ENCODE results near the gene KDELR1.

The KDELR1 gene

GRCh38 chr19:48391100-48392005, at the start of gene KDELR1:
KDELR1 (minus strand) TSS chr19:48391551; CDS start chr19:48391358, 193 bp downstream.
- H3K27me3 Mint-ChIP-seq (ENCODE audit: low read depth), result peaks cover 41% of the 10 kb centered on the region
- DNase-seq (ENCODE audit: low spot score), result peak; percentile 69
- H3K9me3 Mint-ChIP-seq, result no peaks in the 10 kb centered on the region
- H3K4me3 Mint-ChIP-seq, result peak within 1 kb of the TSS; percentile 92
- H3K27ac Mint-ChIP-seq, result peak within 1 kb of the TSS; percentile 88
- peaks cover 13% of the 10 kb centered on the region for H3K36me3 Mint-ChIP-seq (ENCODE audit: low read depth)
- H3K4me1 Mint-ChIP-seq (ENCODE audit: low read depth), result peaks cover 9% of the 10 kb centered on the region

GRCh38 chr19:48436586-48436985, 45.2 kb upstream of the KDELR1 start:
- Mint-ChIP-seq H3K4me1 (ENCODE audit: low read depth) (no peaks in the 10 kb centered on the region), H3K27ac (no peak overlapping the region), H3K9me3 (no peaks in the 10 kb centered on the region), H3K36me3 (ENCODE audit: low read depth) (no peaks in the 10 kb centered on the region), H3K4me3 (no peak overlapping the region), H3K27me3 (ENCODE audit: low read depth) (peaks cover 11% of the 10 kb centered on the region)
- no peak for DNase-seq (ENCODE audit: low spot score)

GRCh38 chr19:48433337-48433736, 42.0 kb upstream of the KDELR1 start:
- Mint-ChIP-seq H3K27ac (no peak overlapping the region), H3K4me3 (no peak overlapping the region), H3K9me3 (no peaks in the 10 kb centered on the region), H3K27me3 (ENCODE audit: low read depth) (peaks cover 4% of the 10 kb centered on the region), H3K36me3 (ENCODE audit: low read depth) (no peaks in the 10 kb centered on the region), H3K4me1 (ENCODE audit: low read depth) (no peaks in the 10 kb centered on the region)
- no peak for DNase-seq (ENCODE audit: low spot score)

GRCh38 chr19:48428670-48429069, 37.3 kb upstream of the KDELR1 start:
- H3K27me3 Mint-ChIP-seq (ENCODE audit: low read depth), result no peaks in the 10 kb centered on the region
- no peaks in the 10 kb centered on the region for H3K36me3 Mint-ChIP-seq (ENCODE audit: low read depth)
- no peak overlapping the region for H3K27ac Mint-ChIP-seq
- H3K4me1 Mint-ChIP-seq (ENCODE audit: low read depth), result peaks cover 5% of the 10 kb centered on the region
- no peak overlapping the region for H3K4me3 Mint-ChIP-seq
- DNase-seq (ENCODE audit: low spot score), result no peak
- H3K9me3 Mint-ChIP-seq, result no peaks in the 10 kb centered on the region

- H3K27ac Mint-ChIP-seq, result no peak overlapping the region
- no peak for DNase-seq (ENCODE audit: low spot score)
Observed at GRCh38 chr19:48424694-48425219, 33.4 kb upstream of the KDELR1 start.

GRCh38 chr19:48421548-48421947, 30.2 kb upstream of the KDELR1 start:
- H3K27me3 Mint-ChIP-seq (ENCODE audit: low read depth), result peaks cover 4% of the 10 kb centered on the region
- no peak overlapping the region for H3K4me3 Mint-ChIP-seq
- no peaks in the 10 kb centered on the region for H3K36me3 Mint-ChIP-seq (ENCODE audit: low read depth)
- no peaks in the 10 kb centered on the region for H3K9me3 Mint-ChIP-seq
- peaks cover 17% of the 10 kb centered on the region for H3K4me1 Mint-ChIP-seq (ENCODE audit: low read depth)
- DNase-seq (ENCODE audit: low spot score), result no peak
- H3K27ac Mint-ChIP-seq, result no peak overlapping the region

More at GRCh38 chr19:48424694-48425219, 33.4 kb upstream of the KDELR1 start:
- H3K9me3 Mint-ChIP-seq, result no peaks in the 10 kb centered on the region
- peaks cover 5% of the 10 kb centered on the region for H3K4me1 Mint-ChIP-seq (ENCODE audit: low read depth)
- H3K36me3 Mint-ChIP-seq (ENCODE audit: low read depth), result no peaks in the 10 kb centered on the region
- H3K27me3 Mint-ChIP-seq (ENCODE audit: low read depth), result no peaks in the 10 kb centered on the region
- H3K4me3 Mint-ChIP-seq, result no peak overlapping the region

GRCh38 chr19:48419158-48419920, 28.0 kb upstream of the KDELR1 start:
- H3K36me3 Mint-ChIP-seq (ENCODE audit: low read depth), result no peaks in the 10 kb centered on the region
- peak; percentile 86 for DNase-seq (ENCODE audit: low spot score)

GRCh38 chr19:48418317-48419064, 27.1 kb upstream of the KDELR1 start:
- H3K27me3 Mint-ChIP-seq (ENCODE audit: low read depth), result peaks cover 19% of the 10 kb centered on the region
- peak; percentile 35 for DNase-seq (ENCODE audit: low spot score)

More at GRCh38 chr19:48419158-48419920, 28.0 kb upstream of the KDELR1 start:
- H3K9me3 Mint-ChIP-seq, result no peaks in the 10 kb centered on the region
- H3K4me1 Mint-ChIP-seq (ENCODE audit: low read depth), result peaks cover 21% of the 10 kb centered on the region
- peak overlapping the region; percentile 84 for H3K4me3 Mint-ChIP-seq
- peak overlapping the region; percentile 77 for H3K27ac Mint-ChIP-seq
- H3K27me3 Mint-ChIP-seq (ENCODE audit: low read depth), result peaks cover 13% of the 10 kb centered on the region

GRCh38 chr19:48417421-48417820, 26.1 kb upstream of the KDELR1 start:
- peaks cover 21% of the 10 kb centered on the region for H3K27me3 Mint-ChIP-seq (ENCODE audit: low read depth)
- no peak overlapping the region for H3K27ac Mint-ChIP-seq
- no peak for DNase-seq (ENCODE audit: low spot score)
- no peaks in the 10 kb centered on the region for H3K36me3 Mint-ChIP-seq (ENCODE audit: low read depth)
- H3K4me3 Mint-ChIP-seq, result no peak overlapping the region
- no peaks in the 10 kb centered on the region for H3K9me3 Mint-ChIP-seq
- H3K4me1 Mint-ChIP-seq (ENCODE audit: low read depth), result peaks cover 21% of the 10 kb centered on the region

More at GRCh38 chr19:48418317-48419064, 27.1 kb upstream of the KDELR1 start:
- H3K4me3 Mint-ChIP-seq, result peak overlapping the region; percentile 84
- H3K36me3 Mint-ChIP-seq (ENCODE audit: low read depth), result no peaks in the 10 kb centered on the region
- H3K27ac Mint-ChIP-seq, result peak overlapping the region; percentile 77
- H3K9me3 Mint-ChIP-seq, result no peaks in the 10 kb centered on the region
- peaks cover 21% of the 10 kb centered on the region for H3K4me1 Mint-ChIP-seq (ENCODE audit: low read depth)

GRCh38 chr19:48415806-48416221, 24.5 kb upstream of the KDELR1 start:
- peak overlapping the region; percentile 43 for H3K4me3 Mint-ChIP-seq
- no peaks in the 10 kb centered on the region for H3K9me3 Mint-ChIP-seq
- DNase-seq (ENCODE audit: low spot score), result no peak
- H3K4me1 Mint-ChIP-seq (ENCODE audit: low read depth), result peaks cover 21% of the 10 kb centered on the region
- H3K27ac Mint-ChIP-seq, result no peak overlapping the region
- no peaks in the 10 kb centered on the region for H3K36me3 Mint-ChIP-seq (ENCODE audit: low read depth)
- peaks cover 21% of the 10 kb centered on the region for H3K27me3 Mint-ChIP-seq (ENCODE audit: low read depth)

- Mint-ChIP-seq H3K36me3 (ENCODE audit: low read depth) (no peaks in the 10 kb centered on the region), H3K27ac (no peak overlapping the region), H3K4me3 (peak overlapping the region; percentile 43), H3K4me1 (ENCODE audit: low read depth) (peaks cover 21% of the 10 kb centered on the region), H3K9me3 (no peaks in the 10 kb centered on the region), H3K27me3 (ENCODE audit: low read depth) (peaks cover 21% of the 10 kb centered on the region)
- DNase-seq (ENCODE audit: low spot score), result peak; percentile 55
Observed at GRCh38 chr19:48415395-48415794, 24.0 kb upstream of the KDELR1 start.

- peaks cover 18% of the 10 kb centered on the region for H3K4me1 Mint-ChIP-seq (ENCODE audit: low read depth)
- H3K4me3 Mint-ChIP-seq, result peak overlapping the region; percentile 21
- H3K27ac Mint-ChIP-seq, result no peak overlapping the region
- no peak for DNase-seq (ENCODE audit: low spot score)
- peaks cover 21% of the 10 kb centered on the region for H3K27me3 Mint-ChIP-seq (ENCODE audit: low read depth)
- no peaks in the 10 kb centered on the region for H3K36me3 Mint-ChIP-seq (ENCODE audit: low read depth)
- H3K9me3 Mint-ChIP-seq, result no peaks in the 10 kb centered on the region
Observed at GRCh38 chr19:48413879-48414587, 22.7 kb upstream of the KDELR1 start.

GRCh38 chr19:48405850-48406249, 14.5 kb upstream of the KDELR1 start:
- Mint-ChIP-seq H3K4me3 (no peak overlapping the region), H3K27ac (no peak overlapping the region)

More at GRCh38 chr19:48405850-48406249, 14.5 kb upstream of the KDELR1 start:
- Mint-ChIP-seq H3K9me3 (no peaks in the 10 kb centered on the region), H3K36me3 (ENCODE audit: low read depth) (no peaks in the 10 kb centered on the region), H3K27me3 (ENCODE audit: low read depth) (peaks cover 8% of the 10 kb centered on the region), H3K4me1 (ENCODE audit: low read depth) (peaks cover 8% of the 10 kb centered on the region)
- DNase-seq (ENCODE audit: low spot score), result no peak

Measured in T-helper 2 cell treated with Interferon-gamma antibody and Interleukin-4, amounts not matched to agents 5 μg/mL and 100 μg/mL, for 36 hours (primary cell).